ENCODE results near the gene MUSTN1.

- TF ChIP-seq EZH2 (IDR thresholded peaks at IDR 0.05; ENCODE audit: insufficient read depth, poor library complexity, severe bottlenecking) (no peak), EZH2phosphoT487 (IDR thresholded peaks at IDR 0.05; ENCODE audit: insufficient read depth, low read depth) (no peak)
These were observed 39.4 kb upstream of the MUSTN1 start for GRCh38 chr3:52874160-52874701.
